Thyroid gland (tissue), 4 donors: ENCODE measurements around the gene NT5DC4. TPM values are rescaled to one million over a fixed set of nuclear protein-coding genes. Genes with fewer than 3 reads are reported as not detected.

ENCODE experiments used
- DNase-seq, 2 donors: peaks; one replicate each; pipeline ENCODE4 v3.0.0-alpha.2; 2019
- H3K27ac ChIP-seq, 3 donors: fragments of 200-600 bp; sonication (generic); 1 replicate in 2 of 3; 2 replicates in 1 of 3; pipeline ENCODE4 v1.5.1; 2016 to 2019; ENCODE audit warnings: mild to moderate bottlenecking in 1 of 3, moderate library complexity in 1 of 3
- H3K27me3 ChIP-seq: fragments of 200-600 bp; sonication (generic); one replicate; pipeline ENCODE4 v1.5.1; 2019
- H3K36me3 ChIP-seq, 2 donors: fragments of 200-600 bp; sonication (generic); one replicate each; pipeline ENCODE4 v1.5.1; 2016 to 2019
- H3K4me1 ChIP-seq, 2 donors: fragments of 200-600 bp; sonication (generic); one replicate each; pipeline ENCODE4 v1.5.1; 2017 to 2019
- H3K4me3 ChIP-seq, 3 donors: fragments of 200-600 bp; sonication (generic); replicated peaks in 1 of 3; 1 replicate in 2 of 3; 2 replicates in 1 of 3; pipeline ENCODE4 v1.5.1; 2016; ENCODE audit warnings: mild to moderate bottlenecking in 1 of 3
- H3K9me3 ChIP-seq: fragments of 200-600 bp; sonication (generic); one replicate; pipeline ENCODE4 v1.5.1; 2017
- CTCF ChIP-seq, 6 experiments: fragments of 200-600 bp in 3 of 6; fragments of 450-650 bp in 3 of 6; sonication (generic) in 3 of 6; IDR thresholded peaks; one replicate each; pipeline ENCODE4 v1.5.1; 2016 to 2019; ENCODE audit warnings: antibody characterized with exemption in 6 of 6, mild to moderate bottlenecking in 2 of 6, inconsistent platforms in 1 of 6, moderate library complexity in 1 of 6
- POLR2A ChIP-seq, 2 donors: fragments of 450-650 bp; IDR thresholded peaks; one replicate each; pipeline ENCODE4 v1.6.1; 2017; ENCODE audit warnings: antibody characterized with exemption in 2 of 2, mild to moderate bottlenecking in 2 of 2, moderate library complexity in 1 of 2
- WGBS, 2 donors: methylation state at CpG; one replicate each; pipeline ENCODE4 v1.1.5; 2017; 5-methylcytosine and 5-hydroxymethylcytosine counted together
- intact Hi-C: fragments of 100-400 bp; cut with DNase I; formaldehyde crosslinking; loops from one replicate; pipeline ENCODE4 v1.15.1; 2023
- total RNA-seq, 4 donors: library from RNA; depleted of rRNA; stranded (reverse); fragments of >200 nt; gene quantifications; one replicate each; pipeline ENCODE4 v1.2.3, GENCODE V29; 2016

NT5DC4 gene
- total RNA-seq, 4 donors from 2014 or later, result not detected

DNA sequence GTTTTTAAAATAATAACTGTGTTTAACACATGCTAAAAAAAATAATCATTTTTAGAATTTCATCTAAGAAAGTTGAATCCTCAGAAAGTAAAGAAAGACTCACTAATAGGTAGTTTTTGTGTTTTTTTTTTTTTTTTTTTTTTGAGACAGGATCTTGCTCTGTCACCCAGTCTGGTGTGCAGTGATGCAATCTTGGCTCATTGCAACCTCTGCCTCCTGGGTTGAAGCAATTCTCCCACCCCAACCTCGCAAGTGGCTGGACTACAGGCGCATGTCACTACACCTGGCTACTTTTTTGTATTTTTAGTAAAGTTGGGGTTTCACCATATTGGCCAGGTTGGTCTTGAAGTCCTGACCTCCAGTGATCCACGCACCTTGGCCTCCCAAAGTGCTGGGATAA lies 36.4 kb downstream of the NT5DC4 start:
- intact Hi-C loops, result no loop called here
- 97 to 99% methylated on average over 3 of the region's 3 CpGs for WGBS, 2 donors
- no peak for DNase-seq

GRCh38 chr2:112758711-112759110 lies 37.9 kb downstream of the NT5DC4 start:
- Histone ChIP-seq H3K4me1 (no peaks in the 10 kb centered on the region), H3K36me3 (no peaks in the 10 kb centered on the region), H3K9me3 (no peaks in the 10 kb centered on the region), H3K27me3 (no peaks in the 10 kb centered on the region), H3K4me3 (no peak overlapping the region), H3K27ac (no peak overlapping the region)
- no peak for DNase-seq
- intact Hi-C loops, result no loop called here
- TF ChIP-seq CTCF (IDR thresholded peaks at IDR 0.05) (no peak), POLR2A (IDR thresholded peaks at IDR 0.05) (no peak)
- 87 to 94% methylated on average over 2 of the region's 2 CpGs for WGBS, 2 donors

More for the DNA sequence above, 36.4 kb downstream of the NT5DC4 start:
- Histone ChIP-seq H3K27me3 (no peaks in the 10 kb centered on the region), H3K36me3 (no peaks in the 10 kb centered on the region), H3K4me1 (no peaks in the 10 kb centered on the region), H3K9me3 (no peaks in the 10 kb centered on the region), H3K4me3 (no peak overlapping the region), H3K27ac (no peak overlapping the region)
- TF ChIP-seq CTCF (IDR thresholded peaks at IDR 0.05) (no peak), POLR2A (IDR thresholded peaks at IDR 0.05) (no peak)

DNA sequence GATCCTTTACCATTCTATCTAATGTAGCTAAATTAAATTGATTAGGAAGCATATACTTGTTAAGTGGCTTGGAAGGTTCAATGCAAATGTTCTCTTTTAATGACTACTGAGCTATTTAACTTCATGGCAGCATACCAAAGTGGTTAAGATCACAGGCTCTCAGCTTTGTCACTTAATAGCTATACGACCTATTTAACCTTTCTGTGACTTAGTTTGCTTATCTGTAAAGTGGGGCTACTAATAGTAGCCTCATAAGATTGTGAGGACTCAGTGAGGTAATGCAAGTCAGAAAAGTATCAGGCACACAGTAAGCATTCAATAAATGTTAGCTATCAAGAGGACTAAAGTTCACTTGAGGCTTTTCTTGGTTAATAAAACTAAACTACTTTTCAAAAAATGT lies 39.3 kb downstream of the NT5DC4 start:
- TF ChIP-seq POLR2A (IDR thresholded peaks at IDR 0.05) (no peak), CTCF (IDR thresholded peaks at IDR 0.05) (no peak)
- peaks cover 5 to 6% of the 10 kb centered on the region in 2 donors for H3K4me1 ChIP-seq
- WGBS, 2 donors, result 88 to 90% methylated on average over 1 of the region's 1 CpG
- intact Hi-C loops, result no loop called here
- no peaks in the 10 kb centered on the region for H3K9me3 ChIP-seq
- no peaks in the 10 kb centered on the region for H3K36me3 ChIP-seq
- H3K4me3 ChIP-seq, result no peak overlapping the region
- H3K27ac ChIP-seq, result no peak overlapping the region
- DNase-seq, result no peak
- H3K27me3 ChIP-seq, result no peaks in the 10 kb centered on the region

DNA sequence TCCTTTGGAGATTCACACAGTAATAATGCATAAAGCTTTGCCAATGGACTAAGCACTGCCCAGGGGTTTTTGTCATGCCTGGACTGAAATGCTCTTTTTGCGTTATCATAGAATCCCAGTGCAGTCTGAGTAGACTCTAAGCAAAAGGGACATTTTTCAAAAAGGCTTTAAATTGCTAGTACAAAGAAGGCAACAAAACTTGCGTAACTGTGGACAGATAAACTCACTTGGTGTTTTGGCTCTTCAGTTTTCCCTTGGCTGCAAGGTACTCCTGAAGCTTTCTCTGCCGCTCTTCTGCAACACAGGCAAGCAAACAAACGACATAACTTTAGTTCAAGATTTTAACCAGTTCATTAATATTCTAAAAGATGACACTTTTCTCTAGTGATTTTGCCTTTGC lies 41.5 kb downstream of the NT5DC4 start:
- no peak overlapping the region for H3K4me3 ChIP-seq
- no peak for DNase-seq
- 91 to 93% methylated on average over 4 of the region's 4 CpGs for WGBS, 2 donors
- no peaks in the 10 kb centered on the region for H3K9me3 ChIP-seq
- H3K36me3 ChIP-seq, result no peaks in the 10 kb centered on the region
- TF ChIP-seq POLR2A (IDR thresholded peaks at IDR 0.05) (no peak), CTCF (IDR thresholded peaks at IDR 0.05) (no peak)
- peaks cover 5 to 6% of the 10 kb centered on the region in 2 donors for H3K4me1 ChIP-seq
- intact Hi-C loops, result no loop called here
- H3K27ac ChIP-seq, result no peak overlapping the region
- H3K27me3 ChIP-seq, result no peaks in the 10 kb centered on the region

DNA sequence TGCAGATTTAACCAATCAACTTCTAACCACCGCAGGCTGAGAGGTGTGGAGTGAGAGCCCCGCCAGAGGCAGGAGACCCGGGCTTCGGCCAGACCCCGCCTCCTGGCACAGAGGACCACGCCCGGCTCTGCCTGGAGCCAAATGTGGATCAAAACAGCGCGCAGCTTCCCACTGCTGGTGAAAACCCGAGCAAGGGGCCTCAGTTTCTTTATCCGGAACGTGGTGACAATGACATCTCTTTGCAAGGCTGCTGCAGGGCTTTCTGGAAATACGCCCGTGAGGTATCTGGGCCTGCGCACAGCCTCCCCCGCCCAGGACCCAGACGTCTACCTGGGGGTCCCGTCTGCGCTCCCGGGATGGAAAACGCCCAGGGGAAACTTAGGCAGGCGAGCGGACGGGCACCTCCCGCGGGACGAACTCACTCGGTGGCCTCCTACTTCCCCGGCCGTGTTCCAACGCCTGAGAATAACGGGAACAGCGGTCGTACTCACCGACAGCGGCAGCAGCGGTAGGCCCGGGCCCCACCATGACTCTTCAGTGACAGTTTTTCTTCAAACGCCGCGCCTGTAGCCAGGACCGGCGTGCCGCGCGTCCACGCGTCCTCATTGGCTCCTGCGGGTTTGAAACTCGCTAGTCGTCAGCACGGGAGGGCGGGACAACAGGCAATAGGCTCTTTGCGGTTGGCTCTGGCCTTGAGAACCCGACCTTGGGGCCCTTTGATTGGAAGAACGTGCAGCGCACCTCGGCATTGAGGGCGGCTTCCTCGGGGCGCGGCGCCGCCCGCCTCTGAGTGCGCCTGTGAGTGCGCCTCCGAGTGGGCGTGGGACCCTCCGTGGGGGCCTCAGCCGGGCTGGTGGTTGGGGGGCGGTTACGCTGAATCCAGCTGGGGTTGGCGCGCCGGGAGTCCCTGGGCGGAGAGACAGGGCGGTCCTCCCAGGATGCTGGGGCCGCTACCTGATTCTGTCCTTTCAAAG lies 43.5 kb downstream of the NT5DC4 start, which contains the start of gene CKAP2L:
Gene CKAP2L, minus strand, starts transcription at position 539 of the 974 bp plus-strand sequence. Its CDS starts 11 bp downstream, at position 528.
- peak within 1 kb of the TSS; percentile 45 to 67 (median 56) for H3K4me3 ChIP-seq
- WGBS, 2 donors, result 1% methylated on average over 34 to 46 of the region's 79 CpGs
- no peak within 1 kb of the TSS for H3K27ac ChIP-seq
- H3K4me1 ChIP-seq, result peaks cover 5 to 6% of the 10 kb centered on the region in 2 donors
- H3K36me3 ChIP-seq, result no peaks in the 10 kb centered on the region
- peak; percentile 96 for DNase-seq
- no peaks in the 10 kb centered on the region for H3K9me3 ChIP-seq
- no peak for TF ChIP-seq CTCF (IDR thresholded peaks at IDR 0.05)
- no peak for TF ChIP-seq POLR2A (IDR thresholded peaks at IDR 0.05)
- intact Hi-C loops, result no loop called here
- no peaks in the 10 kb centered on the region for H3K27me3 ChIP-seq
